ENCODE data around the gene FFAR1.

The FFAR1 gene

GRCh38 chr19:35396240-35396885, 48.7 kb downstream of the FFAR1 start:
- Histone ChIP-seq H3K27ac (ENCODE audit: low read length) (no peak overlapping the region), H2AFZ (ENCODE audit: low read length) (no peak overlapping the region), H3F3A (ENCODE audit: insufficient read depth, low read length) (no peaks in the 10 kb centered on the region; the same call in 1 of the 2 replicates), H3K9ac (ENCODE audit: low read length) (no peak overlapping the region), H3K27me3 (replicated peaks; ENCODE audit: insufficient read depth, low read length) (peaks cover 16% of the 10 kb centered on the region; the same call in 1 of the 2 replicates), H3K9me3 (replicated peaks; ENCODE audit: insufficient read depth, low read length) (no peaks in the 10 kb centered on the region), H3K79me2 (ENCODE audit: low read length) (no peaks in the 10 kb centered on the region), H3K36me3 (replicated peaks; ENCODE audit: insufficient read depth, low read length) (no peaks in the 10 kb centered on the region), H3K4me3 (ENCODE audit: low read length) (no peak overlapping the region), H3K4me1 (ENCODE audit: low read length) (no peaks in the 10 kb centered on the region), H3K4me2 (ENCODE audit: low read depth, low read length) (no peak overlapping the region), H4K20me1 (ENCODE audit: insufficient read depth, low read length) (no peaks in the 10 kb centered on the region), H3K9me2 (replicated peaks; ENCODE audit: insufficient read depth, low read length) (no peaks in the 10 kb centered on the region)
- TF ChIP-seq EZH2 (optimal IDR thresholded peaks at IDR 0.05; ENCODE audit: low read depth, low read length), result no peak
- TF ChIP-seq EZH2phosphoT487 (IDR thresholded peaks at IDR 0.05; ENCODE audit: low read length), result no peak
- no peak for DNase-seq

- Histone ChIP-seq H3K4me3 (ENCODE audit: low read length) (no peak overlapping the region), H3F3A (ENCODE audit: insufficient read depth, low read length) (no peaks in the 10 kb centered on the region; the same call in 1 of the 2 replicates), H3K36me3 (replicated peaks; ENCODE audit: insufficient read depth, low read length) (no peaks in the 10 kb centered on the region), H3K9ac (ENCODE audit: low read length) (no peak overlapping the region), H2AFZ (ENCODE audit: low read length) (no peak overlapping the region), H3K79me2 (ENCODE audit: low read length) (no peaks in the 10 kb centered on the region), H3K9me3 (replicated peaks; ENCODE audit: insufficient read depth, low read length) (no peaks in the 10 kb centered on the region), H3K4me2 (ENCODE audit: low read depth, low read length) (no peak overlapping the region), H3K27ac (ENCODE audit: low read length) (no peak overlapping the region), H4K20me1 (ENCODE audit: insufficient read depth, low read length) (no peaks in the 10 kb centered on the region), H3K9me2 (replicated peaks; ENCODE audit: insufficient read depth, low read length) (no peaks in the 10 kb centered on the region), H3K27me3 (replicated peaks; ENCODE audit: insufficient read depth, low read length) (peaks cover 16% of the 10 kb centered on the region; the same call in 1 of the 2 replicates), H3K4me1 (ENCODE audit: low read length) (no peaks in the 10 kb centered on the region)
- no peak for DNase-seq
- TF ChIP-seq CTCF (IDR thresholded peaks at IDR 0.05; ENCODE audit: low read length), result no peak
- TF ChIP-seq EZH2 (optimal IDR thresholded peaks at IDR 0.05; ENCODE audit: low read depth, low read length), result no peak
- no peak for TF ChIP-seq EZH2phosphoT487 (IDR thresholded peaks at IDR 0.05; ENCODE audit: low read length)
Measured at GRCh38 chr19:35397064-35397463, 49.4 kb downstream of the FFAR1 start.
